GM12878 (cell line): Measurements from ENCODE around the gene LRP1B. TPM values are rescaled to one million over a fixed set of nuclear protein-coding genes. Genes with fewer than 3 reads are reported as not detected.

Source experiments
- ATAC-seq: fragments of 200-7000 bp; cut with Tn5 transposase; 3 replicates; pipeline ENCODE4 v1.9.1; 2020; ENCODE audit warnings: mild to moderate bottlenecking, moderate library complexity
- BruUV-seq: library from RNA; stranded (reverse); fragments of 400-500 nt; replicated peaks from 2 replicates; lab custom pipeline; 2021; lab: Mats Ljungman, UMichigan
- CTCF ChIA-PET: fragments of 300-600 bp; sonication (Branson Sonifier 250); formaldehyde crosslinking; extraction: SDS; loops from one replicate; lab custom pipeline; 2021; ENCODE audit warnings: inconsistent platforms; lab: Yijun Ruan, JAX
- POLR2A ChIA-PET: fragments of 350-600 bp; formaldehyde crosslinking; extraction: SDS; loops from one replicate; lab custom pipeline; 2021; ENCODE audit warnings: inconsistent platforms; lab: Charles Lee
- RAD21 ChIA-PET: fragments of 300-600 bp; sonication (Branson Sonifier 250); formaldehyde crosslinking; loops from one replicate; lab custom pipeline; 2023; ENCODE audit warnings: antibody characterized with exemption; ENCODE audit not compliant: unreplicated experiment; lab: Charles Lee
- SMC1A ChIA-PET: fragments of 300-600 bp; sonication (Branson Sonifier 250); formaldehyde crosslinking; loops from one replicate; lab custom pipeline; 2023; ENCODE audit not compliant: unreplicated experiment, uncharacterized antibody; lab: Charles Lee
- DNase-seq: peaks from one replicate; pipeline ENCODE4 v3.0.0-alpha.2; 2011; ENCODE audit warnings: low read depth, low spot score
- FAIRE-seq: peaks from 3 replicates; lab custom pipeline; 2011; peaks lifted over from hg19 to GRCh38; lab: Jason Lieb, UNC
- H2AFZ ChIP-seq: 2 replicates; pipeline ENCODE4 v1.6.0; 2011; ENCODE audit warnings: low read depth, low read length, control low read depth; ENCODE audit not compliant: control insufficient read depth
- H3K27ac ChIP-seq: 2 replicates; pipeline ENCODE4 v1.5.1; 2011; ENCODE audit warnings: control low read depth; ENCODE audit not compliant: control insufficient read depth, insufficient read depth
- H3K27me3 ChIP-seq, 2 experiments: replicated peaks in 1 of 2; 2 replicates each; pipeline versions ENCODE4 v1.6.0 to v1.6.1; 2011; ENCODE audit warnings: low read length in 1 of 2; ENCODE audit not compliant: control insufficient read depth in 2 of 2, insufficient read depth in 2 of 2
- H3K36me3 ChIP-seq, 2 experiments: 2 replicates each; pipeline ENCODE4 v1.5.1; 2011; ENCODE audit warnings: low read length in 1 of 2; ENCODE audit not compliant: control insufficient read depth in 2 of 2, insufficient read depth in 2 of 2
- H3K4me1 ChIP-seq: 2 replicates; pipeline ENCODE4 v1.6.1; 2011; ENCODE audit warnings: mild to moderate bottlenecking, low read length, moderate library complexity, mixed read lengths; ENCODE audit not compliant: control insufficient read depth, insufficient read depth
- H3K4me2 ChIP-seq: 2 replicates; pipeline ENCODE4 v1.6.0; 2011; ENCODE audit warnings: control low read depth; ENCODE audit not compliant: control insufficient read depth, insufficient read depth
- H3K4me3 ChIP-seq: fragments of 200-600 bp; sonication (generic); 2 replicates; pipeline ENCODE4 v1.5.1; 2016
- H3K79me2 ChIP-seq: 2 replicates; pipeline ENCODE4 v1.6.0; 2011; ENCODE audit warnings: low read length; ENCODE audit not compliant: control insufficient read depth, insufficient read depth
- H3K9ac ChIP-seq: 2 replicates; pipeline ENCODE4 v1.8.0; 2011; ENCODE audit warnings: low read length, control low read depth, mixed read lengths; ENCODE audit not compliant: control insufficient read depth, insufficient read depth
- H3K9me3 ChIP-seq: replicated peaks from 3 replicates; pipeline ENCODE4 v1.5.1; 2011; ENCODE audit warnings: mild to moderate bottlenecking, low read length; ENCODE audit not compliant: control insufficient read depth, insufficient read depth
- H4K20me1 ChIP-seq: 2 replicates; pipeline ENCODE4 v1.6.0; 2011; ENCODE audit not compliant: control insufficient read depth, insufficient read depth
- CBFB ChIP-seq: IDR thresholded peaks from 2 replicates; pipeline ENCODE4 v1.6.1; 2016; ENCODE audit warnings: antibody characterized with exemption, low read depth
- CHD2 ChIP-seq: IDR thresholded peaks from 2 replicates; pipeline ENCODE4 v1.6.1; 2011; ENCODE audit warnings: low read depth, low read length, improper control_type of control experiment, borderline replicate concordance
- HDGF ChIP-seq: fragments of 450-650 bp; IDR thresholded peaks from 2 replicates; pipeline ENCODE4 v1.6.1; 2016; ENCODE audit warnings: antibody characterized with exemption
- JUNB ChIP-seq: IDR thresholded peaks from 2 replicates; pipeline ENCODE4 v1.6.1; 2016; ENCODE audit warnings: antibody characterized with exemption, mild to moderate bottlenecking
- KLF5 ChIP-seq: fragments of 450-650 bp; IDR thresholded peaks from 2 replicates; pipeline ENCODE4 v1.6.1; 2014; ENCODE audit warnings: mild to moderate bottlenecking; ENCODE audit not compliant: partially characterized antibody
- MEF2B ChIP-seq: fragments of 450-650 bp; IDR thresholded peaks from 2 replicates; pipeline ENCODE4 v1.6.1; 2018; ENCODE audit warnings: mild to moderate bottlenecking, moderate library complexity; ENCODE audit not compliant: partially characterized antibody, poor library complexity, severe bottlenecking
- MTA3 ChIP-seq: IDR thresholded peaks from 2 replicates; pipeline ENCODE4 v1.6.1; 2012; ENCODE audit warnings: low read length, inconsistent platforms, borderline replicate concordance
- NBN ChIP-seq: fragments of 450-650 bp; IDR thresholded peaks from 2 replicates; pipeline ENCODE4 v1.6.1; 2016
- NFIC ChIP-seq: IDR thresholded peaks from 2 replicates; pipeline ENCODE4 v1.6.1; 2012; ENCODE audit warnings: low read depth, mild to moderate bottlenecking, inconsistent platforms, low read length, moderate library complexity
- NR2F1 ChIP-seq: fragments of 450-650 bp; conservative IDR thresholded peaks from 2 replicates; pipeline ENCODE4 v1.6.1; 2017; ENCODE audit warnings: mild to moderate bottlenecking
- POLR2AphosphoS2 ChIP-seq: IDR thresholded peaks from 2 replicates; pipeline ENCODE4 v1.6.1; 2011; ENCODE audit warnings: low read depth, mild to moderate bottlenecking, low read length, improper control_type of control experiment, moderate library complexity
- POLR2AphosphoS5 ChIP-seq: IDR thresholded peaks from 2 replicates; pipeline ENCODE4 v1.6.1; 2011; ENCODE audit warnings: mild to moderate bottlenecking, low read length, inconsistent platforms
- SIX5 ChIP-seq: IDR thresholded peaks from 2 replicates; pipeline ENCODE4 v1.6.1; 2011; ENCODE audit warnings: mild to moderate bottlenecking, low read depth, low read length, moderate library complexity; ENCODE audit not compliant: severe bottlenecking
- STAT1 ChIP-seq: fragments of 450-650 bp; conservative IDR thresholded peaks from 2 replicates; pipeline ENCODE4 v1.6.1; 2014; ENCODE audit warnings: antibody characterized with exemption, mild to moderate bottlenecking
- ZNF217 ChIP-seq: fragments of 450-650 bp; IDR thresholded peaks from 2 replicates; pipeline ENCODE4 v1.6.1; 2017; ENCODE audit warnings: antibody characterized with exemption, mild to moderate bottlenecking
- WGBS: methylation state at CpG from one replicate; pipeline ENCODE4 v1.1.6; 2016; ENCODE audit warnings: low lambda C conversion rate; ENCODE audit not compliant: insufficient replicate concordance, insufficient coverage; ENCODE audit errors: missing lambda C conversion rate; 5-methylcytosine and 5-hydroxymethylcytosine counted together
- in situ Hi-C: fragments of 300-500 bp; cut with MboI; formaldehyde crosslinking; loops from 9 replicates; pipeline ENCODE4 v1.14.3; 2018; ENCODE audit warnings: mixed read lengths
- intact Hi-C: fragments of 100-400 bp; cut with micrococcal nuclease; formaldehyde crosslinking; loops from one replicate; pipeline ENCODE4 v1.14.2; 2022; ENCODE audit not compliant: unreplicated experiment
- polyA plus RNA-seq, 11 experiments: library from polyadenylated mRNA; depleted of rRNA in 4 of 11; unstranded in 6 of 11; stranded (reverse) in 5 of 11; fragments of >200 nt; fragmentation: Nextera tagmentation in 4 of 11; fragmentation: Illumina TruSeq in 1 of 11; extraction: Ambion mirVana in 4 of 11; extraction: Trizol in 1 of 11; gene quantifications; 1 replicate in 1 of 11; 2 replicates in 10 of 11; pipeline versions ENCODE4 v1.2.1 to v1.2.3, GENCODE V29; 2011 to 2016; ENCODE audit warnings: inconsistent platforms in 2 of 11, missing spikeins in 2 of 11, low read depth in 1 of 11
- total RNA-seq, 4 experiments: library from RNA; depleted of rRNA in 3 of 4; stranded (reverse); fragments of >200 nt in 3 of 4; fragmentation: Illumina TruSeq in 1 of 4; extraction: Trizol in 1 of 4; gene quantifications; 2 replicates each; pipeline versions ENCODE4 v1.2.1 to v1.2.3, GENCODE V29; 2013 to 2021
- TF ChIP-seq, protein P1 (sequence below): fragments of 450-650 bp; conservative IDR thresholded peaks from 2 replicates; pipeline ENCODE4 v1.6.1; 2017; ENCODE audit warnings: mild to moderate bottlenecking, moderate library complexity

The LRP1B gene
- total and polyA plus RNA-seq, 10 of the 15 experiments (the other 5 are each of a cell fraction or from before 2014, with no cell fraction given), result under 0.01 to 0.06 (median 0.03) TPM; not detected in 5

DNA sequence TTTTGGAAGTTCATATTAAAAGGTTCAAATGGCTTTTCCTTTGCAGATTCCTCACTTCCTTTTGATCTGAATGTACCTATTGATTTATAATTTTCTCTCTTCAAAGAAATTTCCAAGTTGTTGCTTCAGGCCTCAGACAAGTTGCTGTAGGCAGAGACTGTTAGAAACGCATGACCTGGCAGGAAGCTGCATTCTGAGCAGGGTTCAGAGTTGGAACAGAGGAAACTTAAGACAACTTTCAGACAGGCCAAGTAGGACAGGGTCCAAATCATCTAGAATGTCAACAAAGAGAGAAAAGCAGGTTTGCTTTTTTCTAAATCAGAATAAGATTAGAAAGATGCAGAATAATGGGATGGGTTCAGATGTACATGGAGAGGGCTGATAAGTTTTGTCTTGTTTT lies 416.3 kb downstream of the LRP1B start:
- H3K4me2 ChIP-seq, result no peak overlapping the region
- FAIRE-seq (no peak), ATAC-seq (no peak)
- no peak overlapping the region for H3K4me3 ChIP-seq
- no peaks in the 10 kb centered on the region for H3K79me2 ChIP-seq
- no peak overlapping the region for H3K27ac ChIP-seq
- H3K27me3 ChIP-seq, result no peaks in the 10 kb centered on the region
- CTCF ChIA-PET, result no interaction called here
- H3K36me3 ChIP-seq, result no peaks in the 10 kb centered on the region
- in situ Hi-C loops (no loop called here), intact Hi-C loops (no loop called here)
- WGBS, result 0% methylated on average over 1 of the region's 1 CpG
- no peaks in the 10 kb centered on the region for H3K4me1 ChIP-seq
- no peak overlapping the region for H2AFZ ChIP-seq
- TF ChIP-seq STAT1 (no peak), CBFB (no peak), SIX5 (no peak), NFIC (no peak), ZNF217 (no peak), CHD2 (no peak), MEF2B (no peak), KLF5 (no peak), JUNB (no peak), NBN (no peak), MTA3 (no peak), HDGF (no peak), NR2F1 (no peak), POLR2AphosphoS2 (no peak), POLR2AphosphoS5 (no peak)
- TF ChIP-seq, protein P1, sequence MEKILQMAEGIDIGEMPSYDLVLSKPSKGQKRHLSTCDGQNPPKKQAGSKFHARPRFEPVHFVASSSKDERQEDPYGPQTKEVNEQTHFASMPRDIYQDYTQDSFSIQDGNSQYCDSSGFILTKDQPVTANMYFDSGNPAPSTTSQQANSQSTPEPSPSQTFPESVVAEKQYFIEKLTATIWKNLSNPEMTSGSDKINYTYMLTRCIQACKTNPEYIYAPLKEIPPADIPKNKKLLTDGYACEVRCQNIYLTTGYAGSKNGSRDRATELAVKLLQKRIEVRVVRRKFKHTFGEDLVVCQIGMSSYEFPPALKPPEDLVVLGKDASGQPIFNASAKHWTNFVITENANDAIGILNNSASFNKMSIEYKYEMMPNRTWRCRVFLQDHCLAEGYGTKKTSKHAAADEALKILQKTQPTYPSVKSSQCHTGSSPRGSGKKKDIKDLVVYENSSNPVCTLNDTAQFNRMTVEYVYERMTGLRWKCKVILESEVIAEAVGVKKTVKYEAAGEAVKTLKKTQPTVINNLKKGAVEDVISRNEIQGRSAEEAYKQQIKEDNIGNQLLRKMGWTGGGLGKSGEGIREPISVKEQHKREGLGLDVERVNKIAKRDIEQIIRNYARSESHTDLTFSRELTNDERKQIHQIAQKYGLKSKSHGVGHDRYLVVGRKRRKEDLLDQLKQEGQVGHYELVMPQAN, result no peak
- TF ChIP-seq, all 136 proteins: peak for 0
- RAD21 ChIA-PET, result no interaction called here
- no peak for DNase-seq
- Histone ChIP-seq H4K20me1 (no peaks in the 10 kb centered on the region), H3K9me3 (no peaks in the 10 kb centered on the region), H3K9ac (no peak overlapping the region)
- BruUV-seq, result no TSS peak
- SMC1A ChIA-PET, result interaction anchor here (0.7 kb wide), 1 partner anchor 65 kb away, joined by 3 read pairs; no protein-coding TSS in a partner anchor
- POLR2A ChIA-PET, result no interaction called here
